BJ (cell line): ENCODE results near the gene E2F8. TPM values are rescaled to one million over a fixed set of nuclear protein-coding genes. Genes with fewer than 3 reads are reported as not detected.

Source experiments
- CTCF ChIA-PET: fragments of 350-600 bp; formaldehyde crosslinking; extraction: SDS; loops from one replicate; lab custom pipeline; 2021; ENCODE audit warnings: antibody characterized with exemption, inconsistent platforms; lab: Yijun Ruan, JAX
- POLR2A ChIA-PET: fragments of 300-600 bp; sonication (Branson Sonifier 250); formaldehyde crosslinking; extraction: SDS; loops from one replicate; lab custom pipeline; 2021; ENCODE audit warnings: antibody characterized with exemption; lab: Charles Lee
- DNase-seq: peaks from one replicate; pipeline ENCODE4 v3.0.0-alpha.2; 2011; ENCODE audit warnings: low read depth
- H3K27me3 ChIP-seq: 2 replicates; pipeline ENCODE4 v1.6.0; 2011; ENCODE audit warnings: low read length; ENCODE audit not compliant: control insufficient read depth, insufficient read depth
- H3K36me3 ChIP-seq: 2 replicates; pipeline ENCODE4 v1.5.1; 2011; ENCODE audit warnings: low read length; ENCODE audit not compliant: control insufficient read depth, insufficient read depth
- H3K4me3 ChIP-seq: 2 replicates; pipeline ENCODE4 v1.5.1; 2011; ENCODE audit warnings: low read depth, mild to moderate bottlenecking, control low read depth, low read length
- polyA plus RNA-seq: library from polyadenylated mRNA; depleted of rRNA; stranded (reverse); fragments of >200 nt; gene quantifications from 2 replicates; pipeline ENCODE4 v1.2.3, GENCODE V29; 2011
- TF ChIP-seq, protein P1 (sequence below): IDR thresholded peaks from 2 replicates; pipeline ENCODE4 v1.5.1; 2011; ENCODE audit warnings: low read depth, mild to moderate bottlenecking, control low read depth, inconsistent platforms, low read length, moderate library complexity; ENCODE audit not compliant: insufficient read depth

Gene E2F8
- polyA plus RNA-seq, 1 experiment: 2.0 TPM

GRCh38 chr11:19204836-19205235 is 35.9 kb downstream of the E2F8 start:
- CTCF ChIA-PET: no interaction called here
- no peak for DNase-seq
- peaks cover 4% of the 10 kb centered on the region for H3K27me3 ChIP-seq
- POLR2A ChIA-PET: no interaction called here
- no peak overlapping the region for H3K4me3 ChIP-seq
- no peaks in the 10 kb centered on the region for H3K36me3 ChIP-seq
- TF ChIP-seq, protein P1, sequence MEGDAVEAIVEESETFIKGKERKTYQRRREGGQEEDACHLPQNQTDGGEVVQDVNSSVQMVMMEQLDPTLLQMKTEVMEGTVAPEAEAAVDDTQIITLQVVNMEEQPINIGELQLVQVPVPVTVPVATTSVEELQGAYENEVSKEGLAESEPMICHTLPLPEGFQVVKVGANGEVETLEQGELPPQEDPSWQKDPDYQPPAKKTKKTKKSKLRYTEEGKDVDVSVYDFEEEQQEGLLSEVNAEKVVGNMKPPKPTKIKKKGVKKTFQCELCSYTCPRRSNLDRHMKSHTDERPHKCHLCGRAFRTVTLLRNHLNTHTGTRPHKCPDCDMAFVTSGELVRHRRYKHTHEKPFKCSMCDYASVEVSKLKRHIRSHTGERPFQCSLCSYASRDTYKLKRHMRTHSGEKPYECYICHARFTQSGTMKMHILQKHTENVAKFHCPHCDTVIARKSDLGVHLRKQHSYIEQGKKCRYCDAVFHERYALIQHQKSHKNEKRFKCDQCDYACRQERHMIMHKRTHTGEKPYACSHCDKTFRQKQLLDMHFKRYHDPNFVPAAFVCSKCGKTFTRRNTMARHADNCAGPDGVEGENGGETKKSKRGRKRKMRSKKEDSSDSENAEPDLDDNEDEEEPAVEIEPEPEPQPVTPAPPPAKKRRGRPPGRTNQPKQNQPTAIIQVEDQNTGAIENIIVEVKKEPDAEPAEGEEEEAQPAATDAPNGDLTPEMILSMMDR: no peak

GRCh38 chr11:19201737-19202605 is 38.8 kb downstream of the E2F8 start, which contains the start of gene CSRP3:
CSRP3 (minus strand) TSS chr11:19201983; CDS start chr11:19192448, 9,535 bp downstream.
- Histone ChIP-seq H3K4me3 (no peak within 1 kb of the TSS), H3K27me3 (no peaks in the 10 kb centered on the region; the same call in 1 of the 2 replicates), H3K36me3 (no peaks in the 10 kb centered on the region)
- no peak for DNase-seq
- CTCF ChIA-PET: no interaction called here
- POLR2A ChIA-PET: no interaction called here
- TF ChIP-seq, protein P1: no peak

DNA sequence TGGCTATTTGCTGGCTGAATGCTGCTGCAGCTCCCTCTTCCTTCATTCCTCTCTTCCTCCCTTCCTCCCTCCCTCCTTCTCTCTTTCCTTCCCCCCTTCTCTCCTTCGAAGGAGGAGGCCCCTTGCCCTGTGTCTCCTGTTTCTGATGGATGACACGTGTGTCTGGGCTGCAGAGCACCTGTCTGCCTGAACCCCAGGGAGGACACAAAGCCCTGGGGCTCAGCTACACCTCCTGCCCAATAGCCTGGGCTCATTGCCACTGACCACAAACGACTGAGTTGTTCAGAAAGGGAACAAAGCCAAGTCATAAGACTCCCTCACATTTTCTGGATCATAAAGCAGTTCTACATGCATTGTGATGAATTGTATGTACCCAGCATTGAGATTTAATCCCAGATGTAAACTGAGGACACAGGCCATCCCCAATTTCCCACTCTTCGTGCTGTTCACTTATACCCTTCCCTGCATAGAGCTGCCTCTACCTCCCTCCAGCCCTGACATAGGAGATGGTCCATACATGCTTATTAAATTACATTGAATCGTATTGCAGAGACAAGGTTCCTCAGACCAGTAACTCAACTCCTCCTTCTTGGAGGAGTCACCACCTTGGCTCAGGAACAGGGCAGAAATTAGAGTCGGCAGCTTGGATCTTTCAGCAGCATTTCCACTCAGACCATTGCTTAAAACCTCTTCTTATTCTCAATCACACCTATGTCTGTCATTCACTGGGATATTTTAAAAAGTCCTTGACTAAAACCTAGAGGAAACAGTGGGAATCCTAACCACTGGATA is 40.1 kb downstream of the E2F8 start:
- H3K4me3 ChIP-seq: no peak overlapping the region
- TF ChIP-seq, protein P1: no peak
- ChIA-PET CTCF (interaction anchor here (1.2 to 1.5 kb wide), 2 partner anchors 14 to 58 kb away, joined by 3 to 4 read pairs; no protein-coding TSS in a partner anchor), POLR2A (no interaction called here)
- peak; percentile 4 for DNase-seq
- no peaks in the 10 kb centered on the region for H3K36me3 ChIP-seq
- no peaks in the 10 kb centered on the region; the same call in 1 of the 2 replicates for H3K27me3 ChIP-seq

DNA sequence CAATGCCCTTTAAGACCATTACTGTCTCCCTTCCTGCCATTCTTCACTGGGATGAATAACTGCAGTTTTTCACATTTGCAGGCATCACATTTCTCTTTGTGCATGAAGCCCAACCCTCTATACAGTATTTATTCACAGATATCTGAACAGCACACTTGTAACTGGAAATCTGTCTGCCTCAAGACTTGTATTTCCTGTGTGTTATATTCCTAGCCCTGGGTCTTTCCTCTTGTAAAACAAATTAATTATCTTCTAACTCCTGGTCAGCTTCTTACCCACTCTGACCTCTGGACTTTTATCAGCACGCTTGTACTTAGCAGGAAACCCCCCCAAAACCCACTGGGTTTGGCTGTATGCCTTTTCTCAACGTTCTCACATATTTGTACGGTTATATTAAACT is 41.0 kb downstream of the E2F8 start:
- POLR2A ChIA-PET: no interaction called here
- TF ChIP-seq, protein P1: no peak
- Histone ChIP-seq H3K27me3 (no peaks in the 10 kb centered on the region; the same call in 1 of the 2 replicates), H3K36me3 (no peaks in the 10 kb centered on the region), H3K4me3 (no peak overlapping the region)
- DNase-seq: no peak
- CTCF ChIA-PET: interaction anchor here (0.6 to 1.5 kb wide), 3 partner anchors 15 to 677 kb away, joined by 3 to 4 read pairs (median 3); no protein-coding TSS in a partner anchor
